GM18526 (cell line): ENCODE data around the gene TXNDC2.

ENCODE experiments used
- POLR2A ChIP-seq: IDR thresholded peaks from 3 replicates; pipeline ENCODE4 v1.6.1; 2011; ENCODE audit not compliant: insufficient read length; ENCODE audit errors: extremely low read depth

The TXNDC2 gene

DNA sequence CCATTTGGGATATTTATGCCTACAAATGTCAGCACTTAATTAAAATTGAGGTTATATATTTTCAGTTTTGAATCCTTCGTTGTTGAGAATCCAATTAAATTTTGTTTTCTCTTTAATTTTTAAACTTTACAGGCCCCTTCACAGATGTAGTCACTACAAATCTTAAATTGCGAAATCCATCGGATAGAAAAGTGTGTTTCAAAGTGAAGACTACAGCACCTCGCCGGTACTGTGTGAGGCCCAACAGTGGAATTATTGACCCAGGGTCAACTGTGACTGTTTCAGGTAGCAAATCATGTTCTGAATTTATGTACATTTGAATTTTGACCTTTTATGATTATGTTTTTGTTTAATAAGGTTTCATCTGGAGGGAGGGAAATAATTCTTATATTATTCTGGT lies 45.9 kb downstream of the TXNDC2 start:
- TF ChIP-seq POLR2A, result no peak

DNA sequence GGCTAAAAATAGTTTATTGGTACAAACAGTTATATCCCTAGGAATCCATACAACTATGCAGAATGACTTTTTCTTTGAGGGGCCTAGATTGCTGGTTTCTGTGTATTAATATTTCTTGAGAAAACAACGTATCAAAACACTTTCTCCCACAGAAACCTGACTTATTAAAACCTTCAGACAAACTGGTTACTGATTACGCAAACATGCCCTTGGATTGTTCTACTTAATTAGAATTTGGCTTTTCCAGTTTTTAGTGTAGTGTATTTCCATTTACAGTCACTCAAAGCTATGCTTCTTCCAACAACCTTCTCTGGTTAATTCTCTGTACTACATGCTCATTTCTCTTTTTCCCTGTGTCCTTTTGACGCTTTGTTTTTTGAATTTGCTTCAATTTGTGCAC lies 48.1 kb downstream of the TXNDC2 start:
- no peak for TF ChIP-seq POLR2A

GRCh38 chr18:9934274-9934673 lies 48.5 kb downstream of the TXNDC2 start:
- TF ChIP-seq POLR2A, result no peak
